ENCODE results near the gene MAB21L4. TPM values are rescaled to one million over a fixed set of nuclear protein-coding genes. Genes with fewer than 3 reads are reported as not detected.
A peak's percentile ranks its signal among the peaks of the same experiment; 100 is the strongest.

The MAB21L4 gene
- total RNA-seq: 2.1 and 2.5 TPM in 2 replicates

DNA sequence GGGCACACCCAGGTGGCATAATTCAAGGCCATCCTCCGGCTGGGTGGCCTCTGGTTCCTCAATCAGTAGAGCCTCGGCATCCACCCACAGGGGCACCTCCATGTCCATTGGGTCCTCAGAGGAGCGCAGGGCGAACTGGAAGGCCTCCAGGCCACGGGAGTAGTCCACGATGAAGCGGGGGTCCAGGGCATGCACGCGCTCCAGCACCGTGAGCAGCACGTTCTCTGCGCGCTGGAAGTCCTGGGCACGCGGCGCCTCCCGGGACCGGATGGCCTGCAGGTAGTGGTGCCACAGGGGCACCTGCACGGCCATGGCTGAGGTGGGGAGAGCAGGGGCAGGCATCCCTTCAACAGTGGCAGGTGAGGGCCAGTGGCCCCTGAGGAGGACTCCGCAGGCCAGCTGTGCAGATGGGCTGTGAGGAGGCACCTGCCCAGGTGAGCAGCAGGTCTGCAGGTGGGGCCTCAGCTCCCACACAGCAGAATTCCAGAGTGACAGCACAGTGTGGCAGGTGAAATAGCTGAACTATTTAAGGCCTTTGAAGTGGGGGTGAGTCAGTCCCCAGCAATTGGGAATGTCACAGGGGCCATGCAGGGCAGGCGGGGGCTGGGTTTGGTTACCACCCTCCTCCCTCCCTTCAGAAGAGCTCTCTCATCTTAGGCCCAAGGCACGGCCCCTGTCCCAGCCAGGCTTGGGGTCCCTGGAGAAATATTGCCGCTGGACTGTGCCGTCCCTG, at the start of gene MAB21L4:
Gene MAB21L4 (minus strand): TSS at position 501 of the 733 bp plus-strand sequence. CDS start 159 bp downstream, at position 342.
- Histone ChIP-seq H3K36me3 (ENCODE audit: control insufficient read depth, insufficient read depth, low read length) (no peaks in the 10 kb centered on the region), H3K27me3 (ENCODE audit: control insufficient read depth, insufficient read depth, low read length) (peaks cover 7% of the 10 kb centered on the region), H3K4me3 (ENCODE audit: low read depth, low read length) (no peak within 1 kb of the TSS)
- TF ChIP-seq, protein P1, sequence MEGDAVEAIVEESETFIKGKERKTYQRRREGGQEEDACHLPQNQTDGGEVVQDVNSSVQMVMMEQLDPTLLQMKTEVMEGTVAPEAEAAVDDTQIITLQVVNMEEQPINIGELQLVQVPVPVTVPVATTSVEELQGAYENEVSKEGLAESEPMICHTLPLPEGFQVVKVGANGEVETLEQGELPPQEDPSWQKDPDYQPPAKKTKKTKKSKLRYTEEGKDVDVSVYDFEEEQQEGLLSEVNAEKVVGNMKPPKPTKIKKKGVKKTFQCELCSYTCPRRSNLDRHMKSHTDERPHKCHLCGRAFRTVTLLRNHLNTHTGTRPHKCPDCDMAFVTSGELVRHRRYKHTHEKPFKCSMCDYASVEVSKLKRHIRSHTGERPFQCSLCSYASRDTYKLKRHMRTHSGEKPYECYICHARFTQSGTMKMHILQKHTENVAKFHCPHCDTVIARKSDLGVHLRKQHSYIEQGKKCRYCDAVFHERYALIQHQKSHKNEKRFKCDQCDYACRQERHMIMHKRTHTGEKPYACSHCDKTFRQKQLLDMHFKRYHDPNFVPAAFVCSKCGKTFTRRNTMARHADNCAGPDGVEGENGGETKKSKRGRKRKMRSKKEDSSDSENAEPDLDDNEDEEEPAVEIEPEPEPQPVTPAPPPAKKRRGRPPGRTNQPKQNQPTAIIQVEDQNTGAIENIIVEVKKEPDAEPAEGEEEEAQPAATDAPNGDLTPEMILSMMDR (IDR thresholded peaks at IDR 0.05; ENCODE audit: insufficient read depth, low read length, poor library complexity, severe bottlenecking): no peak
- DNase-seq (ENCODE audit: low read depth): peak; percentile 29

DNA sequence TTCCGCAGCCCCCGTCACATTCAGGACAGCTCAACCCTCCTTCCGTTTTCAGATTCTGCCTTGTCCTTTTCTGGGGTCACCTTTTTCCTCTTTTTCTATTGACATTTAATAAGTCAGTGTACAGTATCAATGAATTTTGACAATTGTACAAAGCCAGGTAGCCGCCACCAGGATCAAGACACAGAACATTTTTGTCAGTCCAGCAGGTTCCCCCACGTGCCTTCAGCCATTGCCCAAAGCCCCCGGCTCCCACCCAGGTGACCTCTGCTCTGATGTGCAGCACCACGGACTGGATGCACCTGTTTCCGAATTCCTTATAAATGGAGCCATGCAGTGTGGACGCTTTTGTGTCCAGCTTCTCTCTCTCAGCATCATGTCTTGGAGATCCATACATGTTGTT, 40.1 kb upstream of the MAB21L4 start:
- no peak overlapping the region for H3K4me3 ChIP-seq (ENCODE audit: low read depth, low read length)
- TF ChIP-seq, protein P1 (IDR thresholded peaks at IDR 0.05; ENCODE audit: insufficient read depth, low read length, poor library complexity, severe bottlenecking): no peak
- DNase-seq (ENCODE audit: low read depth): no peak
- H3K36me3 ChIP-seq (ENCODE audit: control insufficient read depth, insufficient read depth, low read length): no peaks in the 10 kb centered on the region
- peaks cover 9% of the 10 kb centered on the region for H3K27me3 ChIP-seq (ENCODE audit: control insufficient read depth, insufficient read depth, low read length)

DNA sequence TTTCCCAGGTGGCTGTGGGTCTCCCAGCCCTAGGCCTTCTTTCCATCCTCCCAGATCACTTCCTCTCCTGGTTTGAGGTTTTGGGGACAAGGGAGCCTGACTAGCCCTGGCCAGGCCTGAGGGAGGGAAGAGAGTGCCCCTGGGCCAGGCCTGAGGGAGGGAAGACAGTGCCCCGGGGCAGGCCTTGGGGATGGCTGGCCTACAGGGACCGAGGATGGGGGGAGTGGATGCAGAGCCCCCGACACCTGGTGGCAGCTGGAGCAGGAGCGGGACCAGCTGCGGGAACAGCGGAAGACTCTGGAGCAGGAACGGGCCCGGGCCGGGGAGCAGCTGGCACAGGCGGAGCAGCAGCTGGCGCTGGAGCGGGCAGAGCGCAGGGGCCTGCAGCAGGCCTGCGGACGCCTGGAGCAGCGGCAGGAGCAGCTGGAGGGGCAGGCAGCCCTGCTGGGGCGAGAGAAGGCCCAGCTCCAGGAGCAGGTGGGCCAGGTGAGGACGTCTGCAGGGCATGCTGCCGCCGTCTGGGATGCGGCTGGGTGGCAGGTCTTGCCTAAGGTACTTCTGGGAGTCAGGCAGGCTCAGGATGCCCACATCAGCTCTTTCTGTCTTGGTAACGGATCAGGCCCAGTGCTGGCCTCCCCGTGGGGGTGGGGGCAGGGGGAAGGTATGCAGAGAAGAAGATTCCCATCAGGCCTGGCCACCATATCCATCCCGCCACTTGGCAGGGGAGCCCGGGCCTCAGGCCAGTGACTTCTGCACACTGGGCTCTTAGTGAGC, 39.3 kb upstream of the MAB21L4 start:
- DNase-seq (ENCODE audit: low read depth): no peak
- H3K36me3 ChIP-seq (ENCODE audit: control insufficient read depth, insufficient read depth, low read length): no peaks in the 10 kb centered on the region
- peaks cover 14% of the 10 kb centered on the region for H3K27me3 ChIP-seq (ENCODE audit: control insufficient read depth, insufficient read depth, low read length)
- no peak overlapping the region for H3K4me3 ChIP-seq (ENCODE audit: low read depth, low read length)
- TF ChIP-seq, protein P1 (IDR thresholded peaks at IDR 0.05; ENCODE audit: insufficient read depth, low read length, poor library complexity, severe bottlenecking): no peak

DNA sequence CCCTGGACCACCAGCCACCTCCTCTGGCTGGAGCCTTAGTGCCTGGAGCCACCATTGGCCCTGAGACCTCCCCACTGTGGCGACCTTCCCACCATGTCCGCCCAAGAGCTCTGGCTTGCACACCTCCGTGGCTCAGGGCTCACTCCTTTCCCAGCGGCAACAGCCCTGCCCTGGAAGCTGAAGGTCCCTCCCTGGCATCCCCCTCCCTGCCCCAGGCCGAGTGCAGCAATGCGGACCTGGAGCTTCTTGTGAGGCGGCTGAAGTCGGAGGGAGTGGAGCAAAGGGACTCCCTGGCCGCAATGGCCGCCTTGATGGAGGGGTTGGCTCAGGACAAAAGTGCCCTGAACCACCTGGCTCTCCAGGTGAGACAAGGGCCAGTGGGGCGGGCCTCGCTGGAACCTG, 38.7 kb upstream of the MAB21L4 start:
- Histone ChIP-seq H3K27me3 (ENCODE audit: control insufficient read depth, insufficient read depth, low read length) (peaks cover 18% of the 10 kb centered on the region), H3K36me3 (ENCODE audit: control insufficient read depth, insufficient read depth, low read length) (no peaks in the 10 kb centered on the region), H3K4me3 (ENCODE audit: low read depth, low read length) (no peak overlapping the region)
- no peak for DNase-seq (ENCODE audit: low read depth)
- TF ChIP-seq, protein P1 (IDR thresholded peaks at IDR 0.05; ENCODE audit: insufficient read depth, low read length, poor library complexity, severe bottlenecking): no peak

DNA sequence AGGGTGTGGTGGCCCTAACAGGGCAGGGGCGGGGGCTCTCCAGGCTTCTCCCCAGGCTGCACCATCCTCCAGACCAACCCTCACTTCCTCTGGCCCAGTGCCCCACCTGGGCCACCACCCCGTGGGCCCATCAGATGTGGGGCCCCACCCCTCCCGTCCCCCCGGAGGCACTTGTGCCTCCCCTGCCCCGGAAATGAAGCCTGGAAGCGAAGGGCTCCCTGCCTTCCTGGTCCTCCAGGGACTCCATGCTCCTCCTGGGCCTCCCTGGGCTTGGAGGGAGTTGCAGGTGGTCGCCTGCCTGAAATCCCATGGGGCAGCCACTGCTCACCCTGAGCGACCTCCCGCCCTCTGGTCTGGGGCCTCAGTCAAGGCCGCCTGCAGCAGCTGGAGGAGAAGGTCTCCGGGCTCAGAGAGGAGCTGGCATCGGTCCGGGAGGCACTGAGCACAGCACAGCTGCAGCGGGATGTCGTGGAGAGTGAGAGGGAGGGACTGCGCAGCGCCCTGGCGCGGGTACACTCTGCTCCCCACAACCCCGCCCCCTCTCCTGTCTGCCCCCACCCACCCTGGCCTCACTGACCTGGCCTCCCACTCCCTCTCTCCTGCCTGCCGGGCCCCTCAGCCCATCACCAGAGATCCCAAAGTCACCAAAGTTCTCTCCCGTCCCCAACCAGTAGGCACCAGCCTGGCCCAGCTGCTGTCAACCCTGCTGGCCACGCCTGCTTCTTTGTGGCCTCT, 38.2 kb upstream of the MAB21L4 start:
- H3K4me3 ChIP-seq (ENCODE audit: low read depth, low read length): no peak overlapping the region
- no peak for DNase-seq (ENCODE audit: low read depth)
- TF ChIP-seq, protein P1 (IDR thresholded peaks at IDR 0.05; ENCODE audit: insufficient read depth, low read length, poor library complexity, severe bottlenecking): no peak

More for the DNA sequence above, 38.2 kb upstream of the MAB21L4 start:
- Histone ChIP-seq H3K27me3 (ENCODE audit: control insufficient read depth, insufficient read depth, low read length) (peaks cover 18% of the 10 kb centered on the region), H3K36me3 (ENCODE audit: control insufficient read depth, insufficient read depth, low read length) (no peaks in the 10 kb centered on the region)
